Upper lobe of left lung (tissue), 4 donors: ENCODE data around the gene RNF130.

Experiments
- CTCF ChIP-seq, 6 experiments: fragments of 450-650 bp in 4 of 6; fragments of 200-600 bp in 2 of 6; sonication (generic) in 2 of 6; IDR thresholded peaks; one replicate each; pipeline ENCODE4 v1.5.1; 2016 to 2019; ENCODE audit warnings: antibody characterized with exemption in 6 of 6
- EP300 ChIP-seq, 4 donors: sonication (generic); formaldehyde crosslinking; IDR thresholded peaks; one replicate each; pipeline ENCODE4 v1.5.1; 2017; ENCODE audit warnings: antibody characterized with exemption in 4 of 4, control low read depth in 2 of 4
- POLR2A ChIP-seq, 4 donors: fragments of 450-650 bp; IDR thresholded peaks; one replicate each; pipeline ENCODE4 v1.5.1; 2016 to 2017; ENCODE audit warnings: antibody characterized with exemption in 4 of 4, mild to moderate bottlenecking in 2 of 4
- POLR2AphosphoS5 ChIP-seq, 2 donors: sonication (generic); formaldehyde crosslinking; IDR thresholded peaks; one replicate each; pipeline ENCODE4 v1.5.1; 2017; ENCODE audit warnings: antibody characterized with exemption in 2 of 2

DNA sequence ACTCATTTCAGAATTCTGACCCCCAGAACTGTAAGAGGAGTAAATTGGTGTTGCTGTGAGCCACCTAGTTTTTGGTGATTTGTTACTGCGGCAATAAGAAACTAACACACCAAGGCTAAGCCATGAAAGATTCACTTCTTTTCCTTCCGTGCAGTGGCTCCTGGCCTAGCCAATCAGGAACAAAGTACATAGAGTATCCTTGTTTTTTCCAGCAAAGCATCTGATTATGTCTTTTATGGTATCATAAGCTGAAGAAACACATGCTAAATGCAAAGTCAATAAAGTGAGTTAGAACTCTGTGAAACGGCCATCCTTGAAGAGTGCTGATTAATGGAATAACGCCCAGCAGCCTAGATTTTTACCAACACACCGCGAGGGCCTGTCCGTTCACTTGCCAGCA lies 11.4 kb downstream of the RNF130 start:
- TF ChIP-seq CTCF (IDR thresholded peaks at IDR 0.05) (no peak), POLR2A (IDR thresholded peaks at IDR 0.05) (no peak), EP300 (IDR thresholded peaks at IDR 0.05) (no peak), POLR2AphosphoS5 (IDR thresholded peaks at IDR 0.05) (no peak)
